ENCODE measurements around the gene PYGO1. TPM values are rescaled to one million over a fixed set of nuclear protein-coding genes. Genes with fewer than 3 reads are reported as not detected.

The PYGO1 gene
- total RNA-seq, 1 experiment from 2014 or later = 0.55 TPM

DNA sequence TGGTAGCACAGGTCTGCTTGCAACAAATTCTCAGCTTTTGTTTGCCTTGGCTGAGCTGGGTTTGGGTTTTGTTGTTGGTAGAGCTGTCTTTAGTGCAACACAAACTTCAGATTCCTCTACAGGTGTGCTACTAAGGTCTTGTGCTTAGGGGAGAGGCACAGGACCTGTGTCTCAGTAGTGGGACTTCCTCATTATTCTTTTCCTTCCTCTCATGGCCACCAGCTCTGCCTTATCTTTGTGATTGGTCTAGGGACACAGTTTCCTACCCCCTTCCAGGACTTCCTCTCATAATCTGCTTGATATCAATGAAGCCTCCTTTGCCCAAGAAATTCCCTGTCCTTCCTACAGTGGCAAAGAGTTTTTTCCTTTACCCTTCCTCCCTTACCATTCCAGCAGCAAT is 55.2 kb downstream of the PYGO1 start:
- H3K4me1 Mint-ChIP-seq = 0 out of 2 replicates have a peak, but pooled peaks cover 3% of the 10 kb centered on the region
- POLR2A ChIA-PET = no interaction called here
- H3K4me3 Mint-ChIP-seq = no peak overlapping the region
- DNase-seq (ENCODE audit: low spot score) (no peak), ATAC-seq (no peak)
- H3K27ac Mint-ChIP-seq = no peak overlapping the region
- CTCF ChIA-PET = no interaction called here
- TF ChIP-seq NFE2L1 (CRISPR knock-in tag; IDR thresholded peaks at IDR 0.05) (no peak), ATF1 (CRISPR knock-in tag; IDR thresholded peaks at IDR 0.05) (no peak), ZNF416 (CRISPR knock-in tag; IDR thresholded peaks at IDR 0.05) (no peak), IRF2 (CRISPR knock-in tag; IDR thresholded peaks at IDR 0.05; ENCODE audit: borderline replicate concordance, low read depth) (no peak), NR2C2 (CRISPR knock-in tag; IDR thresholded peaks at IDR 0.05) (no peak), ZNF396 (CRISPR knock-in tag; IDR thresholded peaks at IDR 0.05; ENCODE audit: borderline replicate concordance) (no peak), GTF2I (CRISPR knock-in tag; conservative IDR thresholded peaks at IDR 0.05) (no peak), JUN (CRISPR knock-in tag; IDR thresholded peaks at IDR 0.05) (no peak), ZNF671 (CRISPR knock-in tag; IDR thresholded peaks at IDR 0.05) (no peak), TCF7 (CRISPR knock-in tag; IDR thresholded peaks at IDR 0.05; ENCODE audit: low read depth) (no peak), GABPB1 (CRISPR knock-in tag; IDR thresholded peaks at IDR 0.05) (no peak), SMAD3 (CRISPR knock-in tag; IDR thresholded peaks at IDR 0.05; ENCODE audit: borderline replicate concordance) (no peak)
- TF ChIP-seq, protein P1, sequence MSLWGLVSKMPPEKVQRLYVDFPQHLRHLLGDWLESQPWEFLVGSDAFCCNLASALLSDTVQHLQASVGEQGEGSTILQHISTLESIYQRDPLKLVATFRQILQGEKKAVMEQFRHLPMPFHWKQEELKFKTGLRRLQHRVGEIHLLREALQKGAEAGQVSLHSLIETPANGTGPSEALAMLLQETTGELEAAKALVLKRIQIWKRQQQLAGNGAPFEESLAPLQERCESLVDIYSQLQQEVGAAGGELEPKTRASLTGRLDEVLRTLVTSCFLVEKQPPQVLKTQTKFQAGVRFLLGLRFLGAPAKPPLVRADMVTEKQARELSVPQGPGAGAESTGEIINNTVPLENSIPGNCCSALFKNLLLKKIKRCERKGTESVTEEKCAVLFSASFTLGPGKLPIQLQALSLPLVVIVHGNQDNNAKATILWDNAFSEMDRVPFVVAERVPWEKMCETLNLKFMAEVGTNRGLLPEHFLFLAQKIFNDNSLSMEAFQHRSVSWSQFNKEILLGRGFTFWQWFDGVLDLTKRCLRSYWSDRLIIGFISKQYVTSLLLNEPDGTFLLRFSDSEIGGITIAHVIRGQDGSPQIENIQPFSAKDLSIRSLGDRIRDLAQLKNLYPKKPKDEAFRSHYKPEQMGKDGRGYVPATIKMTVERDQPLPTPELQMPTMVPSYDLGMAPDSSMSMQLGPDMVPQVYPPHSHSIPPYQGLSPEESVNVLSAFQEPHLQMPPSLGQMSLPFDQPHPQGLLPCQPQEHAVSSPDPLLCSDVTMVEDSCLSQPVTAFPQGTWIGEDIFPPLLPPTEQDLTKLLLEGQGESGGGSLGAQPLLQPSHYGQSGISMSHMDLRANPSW (CRISPR knock-in tag; conservative IDR thresholded peaks at IDR 0.05; ENCODE audit: low read depth) = no peak
- TF ChIP-seq, protein P2, sequence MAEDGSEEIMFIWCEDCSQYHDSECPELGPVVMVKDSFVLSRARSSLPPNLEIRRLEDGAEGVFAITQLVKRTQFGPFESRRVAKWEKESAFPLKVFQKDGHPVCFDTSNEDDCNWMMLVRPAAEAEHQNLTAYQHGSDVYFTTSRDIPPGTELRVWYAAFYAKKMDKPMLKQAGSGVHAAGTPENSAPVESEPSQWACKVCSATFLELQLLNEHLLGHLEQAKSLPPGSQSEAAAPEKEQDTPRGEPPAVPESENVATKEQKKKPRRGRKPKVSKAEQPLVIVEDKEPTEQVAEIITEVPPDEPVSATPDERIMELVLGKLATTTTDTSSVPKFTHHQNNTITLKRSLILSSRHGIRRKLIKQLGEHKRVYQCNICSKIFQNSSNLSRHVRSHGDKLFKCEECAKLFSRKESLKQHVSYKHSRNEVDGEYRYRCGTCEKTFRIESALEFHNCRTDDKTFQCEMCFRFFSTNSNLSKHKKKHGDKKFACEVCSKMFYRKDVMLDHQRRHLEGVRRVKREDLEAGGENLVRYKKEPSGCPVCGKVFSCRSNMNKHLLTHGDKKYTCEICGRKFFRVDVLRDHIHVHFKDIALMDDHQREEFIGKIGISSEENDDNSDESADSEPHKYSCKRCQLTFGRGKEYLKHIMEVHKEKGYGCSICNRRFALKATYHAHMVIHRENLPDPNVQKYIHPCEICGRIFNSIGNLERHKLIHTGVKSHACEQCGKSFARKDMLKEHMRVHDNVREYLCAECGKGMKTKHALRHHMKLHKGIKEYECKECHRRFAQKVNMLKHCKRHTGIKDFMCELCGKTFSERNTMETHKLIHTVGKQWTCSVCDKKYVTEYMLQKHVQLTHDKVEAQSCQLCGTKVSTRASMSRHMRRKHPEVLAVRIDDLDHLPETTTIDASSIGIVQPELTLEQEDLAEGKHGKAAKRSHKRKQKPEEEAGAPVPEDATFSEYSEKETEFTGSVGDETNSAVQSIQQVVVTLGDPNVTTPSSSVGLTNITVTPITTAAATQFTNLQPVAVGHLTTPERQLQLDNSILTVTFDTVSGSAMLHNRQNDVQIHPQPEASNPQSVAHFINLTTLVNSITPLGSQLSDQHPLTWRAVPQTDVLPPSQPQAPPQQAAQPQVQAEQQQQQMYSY (CRISPR knock-in tag; IDR thresholded peaks at IDR 0.05) = no peak
- TF ChIP-seq, protein P3, sequence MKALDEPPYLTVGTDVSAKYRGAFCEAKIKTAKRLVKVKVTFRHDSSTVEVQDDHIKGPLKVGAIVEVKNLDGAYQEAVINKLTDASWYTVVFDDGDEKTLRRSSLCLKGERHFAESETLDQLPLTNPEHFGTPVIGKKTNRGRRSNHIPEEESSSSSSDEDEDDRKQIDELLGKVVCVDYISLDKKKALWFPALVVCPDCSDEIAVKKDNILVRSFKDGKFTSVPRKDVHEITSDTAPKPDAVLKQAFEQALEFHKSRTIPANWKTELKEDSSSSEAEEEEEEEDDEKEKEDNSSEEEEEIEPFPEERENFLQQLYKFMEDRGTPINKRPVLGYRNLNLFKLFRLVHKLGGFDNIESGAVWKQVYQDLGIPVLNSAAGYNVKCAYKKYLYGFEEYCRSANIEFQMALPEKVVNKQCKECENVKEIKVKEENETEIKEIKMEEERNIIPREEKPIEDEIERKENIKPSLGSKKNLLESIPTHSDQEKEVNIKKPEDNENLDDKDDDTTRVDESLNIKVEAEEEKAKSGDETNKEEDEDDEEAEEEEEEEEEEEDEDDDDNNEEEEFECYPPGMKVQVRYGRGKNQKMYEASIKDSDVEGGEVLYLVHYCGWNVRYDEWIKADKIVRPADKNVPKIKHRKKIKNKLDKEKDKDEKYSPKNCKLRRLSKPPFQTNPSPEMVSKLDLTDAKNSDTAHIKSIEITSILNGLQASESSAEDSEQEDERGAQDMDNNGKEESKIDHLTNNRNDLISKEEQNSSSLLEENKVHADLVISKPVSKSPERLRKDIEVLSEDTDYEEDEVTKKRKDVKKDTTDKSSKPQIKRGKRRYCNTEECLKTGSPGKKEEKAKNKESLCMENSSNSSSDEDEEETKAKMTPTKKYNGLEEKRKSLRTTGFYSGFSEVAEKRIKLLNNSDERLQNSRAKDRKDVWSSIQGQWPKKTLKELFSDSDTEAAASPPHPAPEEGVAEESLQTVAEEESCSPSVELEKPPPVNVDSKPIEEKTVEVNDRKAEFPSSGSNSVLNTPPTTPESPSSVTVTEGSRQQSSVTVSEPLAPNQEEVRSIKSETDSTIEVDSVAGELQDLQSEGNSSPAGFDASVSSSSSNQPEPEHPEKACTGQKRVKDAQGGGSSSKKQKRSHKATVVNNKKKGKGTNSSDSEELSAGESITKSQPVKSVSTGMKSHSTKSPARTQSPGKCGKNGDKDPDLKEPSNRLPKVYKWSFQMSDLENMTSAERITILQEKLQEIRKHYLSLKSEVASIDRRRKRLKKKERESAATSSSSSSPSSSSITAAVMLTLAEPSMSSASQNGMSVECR (CRISPR knock-in tag; IDR thresholded peaks at IDR 0.05; ENCODE audit: borderline replicate concordance) = no peak
- TF ChIP-seq, protein P4, sequence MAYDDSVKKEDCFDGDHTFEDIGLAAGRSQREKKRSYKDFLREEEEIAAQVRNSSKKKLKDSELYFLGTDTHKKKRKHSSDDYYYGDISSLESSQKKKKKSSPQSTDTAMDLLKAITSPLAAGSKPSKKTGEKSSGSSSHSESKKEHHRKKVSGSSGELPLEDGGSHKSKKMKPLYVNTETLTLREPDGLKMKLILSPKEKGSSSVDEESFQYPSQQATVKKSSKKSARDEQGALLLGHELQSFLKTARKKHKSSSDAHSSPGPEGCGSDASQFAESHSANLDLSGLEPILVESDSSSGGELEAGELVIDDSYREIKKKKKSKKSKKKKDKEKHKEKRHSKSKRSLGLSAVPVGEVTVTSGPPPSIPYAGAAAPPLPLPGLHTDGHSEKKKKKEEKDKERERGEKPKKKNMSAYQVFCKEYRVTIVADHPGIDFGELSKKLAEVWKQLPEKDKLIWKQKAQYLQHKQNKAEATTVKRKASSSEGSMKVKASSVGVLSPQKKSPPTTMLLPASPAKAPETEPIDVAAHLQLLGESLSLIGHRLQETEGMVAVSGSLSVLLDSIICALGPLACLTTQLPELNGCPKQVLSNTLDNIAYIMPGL (CRISPR knock-in tag; IDR thresholded peaks at IDR 0.05) = no peak
- TF ChIP-seq, protein P5, sequence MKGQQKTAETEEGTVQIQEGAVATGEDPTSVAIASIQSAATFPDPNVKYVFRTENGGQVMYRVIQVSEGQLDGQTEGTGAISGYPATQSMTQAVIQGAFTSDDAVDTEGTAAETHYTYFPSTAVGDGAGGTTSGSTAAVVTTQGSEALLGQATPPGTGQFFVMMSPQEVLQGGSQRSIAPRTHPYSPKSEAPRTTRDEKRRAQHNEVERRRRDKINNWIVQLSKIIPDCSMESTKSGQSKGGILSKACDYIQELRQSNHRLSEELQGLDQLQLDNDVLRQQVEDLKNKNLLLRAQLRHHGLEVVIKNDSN (CRISPR knock-in tag; IDR thresholded peaks at IDR 0.05) = no peak
- TF ChIP-seq, protein P6, sequence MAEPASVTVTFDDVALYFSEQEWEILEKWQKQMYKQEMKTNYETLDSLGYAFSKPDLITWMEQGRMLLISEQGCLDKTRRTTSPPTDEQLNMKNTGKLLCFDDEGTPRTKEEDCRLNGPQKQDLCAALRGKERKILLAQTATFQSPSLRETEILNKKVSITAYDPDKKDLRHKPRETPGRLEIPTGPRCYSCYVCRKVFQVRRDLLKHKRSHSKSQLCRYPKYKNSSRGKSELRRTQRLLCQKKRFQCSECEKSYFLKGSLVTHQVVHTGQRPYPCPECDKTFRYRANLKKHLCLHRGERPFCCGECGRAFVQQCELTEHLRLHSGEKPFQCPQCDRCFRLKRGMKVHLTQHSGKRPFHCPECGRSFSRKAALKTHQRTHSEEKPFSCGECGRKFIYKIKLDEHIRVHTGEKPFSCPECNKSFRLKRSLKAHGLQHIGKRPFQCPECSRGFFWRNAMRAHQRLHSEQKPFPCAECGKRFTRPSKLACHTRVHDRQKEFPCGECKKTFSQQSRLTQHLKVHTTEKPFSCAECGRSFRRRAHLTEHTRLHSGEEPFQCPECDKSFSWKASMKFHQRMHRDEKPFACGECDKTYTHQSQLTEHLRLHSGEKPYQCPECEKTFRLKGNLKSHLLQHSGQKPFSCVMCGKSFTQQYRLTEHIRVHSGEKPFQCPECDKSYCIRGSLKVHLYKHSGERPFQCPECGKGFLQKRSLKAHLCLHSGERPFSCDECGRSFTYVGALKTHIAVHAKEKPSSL (CRISPR knock-in tag; conservative IDR thresholded peaks at IDR 0.05) = no peak
- no peaks in the 10 kb centered on the region for H3K36me3 Mint-ChIP-seq
- 0 out of 2 replicates have a peak, but pooled peaks cover 3% of the 10 kb centered on the region for H3K27me3 Mint-ChIP-seq (ENCODE audit: low read depth)
- 0 out of 2 replicates have a peak, but pooled peaks cover 4% of the 10 kb centered on the region for H3K9me3 Mint-ChIP-seq
